Fibroblast of skin of abdomen (primary cell): Measurements from ENCODE around the gene DCLRE1C.
"Not testable (repeated sequence)": the region's sequence is repeated elsewhere in the genome, so short reads cannot be mapped to it uniquely, and the experiment has no call there.

Source experiments
- DNase-seq: peaks from one replicate; pipeline ENCODE4 v3.0.0-alpha.2; 2013

The DCLRE1C gene

GRCh38 chr10:14945108-14945507 lies 8.8 kb downstream of the DCLRE1C start:
- DNase-seq: no peak

- DNase-seq: not testable (repeated sequence)
Observed at GRCh38 chr10:14942950-14943338, 11.0 kb downstream of the DCLRE1C start.

GRCh38 chr10:14942147-14942949 lies 11.5 kb downstream of the DCLRE1C start:
- DNase-seq: not testable (repeated sequence)

- not testable (repeated sequence) for DNase-seq
Observed at GRCh38 chr10:14938971-14939370, 14.9 kb downstream of the DCLRE1C start.

GRCh38 chr10:14936584-14936983 lies 17.3 kb downstream of the DCLRE1C start:
- no peak for DNase-seq

GRCh38 chr10:14930610-14931009 lies 23.3 kb downstream of the DCLRE1C start:
- DNase-seq: no peak

- no peak for DNase-seq
Observed at GRCh38 chr10:14926722-14927416, 27.0 kb downstream of the DCLRE1C start.

GRCh38 chr10:14926061-14926470 lies 27.8 kb downstream of the DCLRE1C start:
- no peak for DNase-seq

GRCh38 chr10:14925268-14925667 lies 28.6 kb downstream of the DCLRE1C start:
- no peak for DNase-seq

GRCh38 chr10:14924013-14924412 lies 29.9 kb downstream of the DCLRE1C start:
- no peak for DNase-seq

- DNase-seq: no peak
Observed at GRCh38 chr10:14918964-14919363, 34.9 kb downstream of the DCLRE1C start.

- no peak for DNase-seq
Observed at GRCh38 chr10:14917827-14918226, 36.1 kb downstream of the DCLRE1C start.

- DNase-seq: no peak
Observed at GRCh38 chr10:14916600-14916999, 37.3 kb downstream of the DCLRE1C start.

- DNase-seq: no peak
Observed at GRCh38 chr10:14911801-14912200, 42.1 kb downstream of the DCLRE1C start.

GRCh38 chr10:14910953-14911352 lies 42.9 kb downstream of the DCLRE1C start:
- no peak for DNase-seq

- no peak for DNase-seq
Observed at GRCh38 chr10:14909101-14909500, 44.8 kb downstream of the DCLRE1C start.

GRCh38 chr10:14907591-14907990 lies 46.3 kb downstream of the DCLRE1C start:
- not testable (repeated sequence) for DNase-seq

- no peak for DNase-seq
Observed at GRCh38 chr10:14906765-14907164, 47.1 kb downstream of the DCLRE1C start.

GRCh38 chr10:14905890-14906289 lies 48.0 kb downstream of the DCLRE1C start:
- DNase-seq: no peak

GRCh38 chr10:14904864-14905263 lies 49.0 kb downstream of the DCLRE1C start:
- DNase-seq: no peak

GRCh38 chr10:14904316-14904732 lies 49.6 kb downstream of the DCLRE1C start:
- peak; percentile 17 for DNase-seq

- DNase-seq: no peak
Observed at GRCh38 chr10:14891151-14891550, 62.7 kb downstream of the DCLRE1C start.

- DNase-seq: no peak
Observed at GRCh38 chr10:14889318-14889717, 64.6 kb downstream of the DCLRE1C start.

- no peak for DNase-seq
Observed at GRCh38 chr10:14884082-14884481, 69.8 kb downstream of the DCLRE1C start.
